Measurements from ENCODE around the gene CALU. TPM values are rescaled to one million over a fixed set of nuclear protein-coding genes. Genes with fewer than 3 reads are reported as not detected.

CALU gene
- total RNA-seq, 1 donor from 2014 or later, result 197 TPM

- no peak for TF ChIP-seq CTCF (IDR thresholded peaks at IDR 0.05; ENCODE audit: unreplicated experiment)
- no peaks in the 10 kb centered on the region for H3K36me3 Mint-ChIP-seq (ENCODE audit: low read depth, unreplicated experiment)
- peaks cover 47% of the 10 kb centered on the region for H3K4me1 Mint-ChIP-seq (ENCODE audit: unreplicated experiment)
- peak overlapping the region; percentile 98 for H3K4me3 Mint-ChIP-seq (ENCODE audit: unreplicated experiment)
- H3K9me3 Mint-ChIP-seq (ENCODE audit: unreplicated experiment), result no peaks in the 10 kb centered on the region
- H3K27ac Mint-ChIP-seq (ENCODE audit: unreplicated experiment), result peak overlapping the region; percentile 94
- H3K27me3 Mint-ChIP-seq (ENCODE audit: unreplicated experiment), result peaks cover 9% of the 10 kb centered on the region
- no peak for DNase-seq (ENCODE audit: low spot score)
Measured at GRCh38 chr7:128738570-128739047, 550 bp upstream of the CALU start.

- H3K9me3 Mint-ChIP-seq (ENCODE audit: unreplicated experiment), result no peaks in the 10 kb centered on the region
- H3K4me3 Mint-ChIP-seq (ENCODE audit: unreplicated experiment), result peak overlapping the region; percentile 98
- no peak for TF ChIP-seq CTCF (IDR thresholded peaks at IDR 0.05; ENCODE audit: unreplicated experiment)
- H3K36me3 Mint-ChIP-seq (ENCODE audit: low read depth, unreplicated experiment), result no peaks in the 10 kb centered on the region
- H3K27ac Mint-ChIP-seq (ENCODE audit: unreplicated experiment), result peak overlapping the region; percentile 91
- DNase-seq (ENCODE audit: low spot score), result no peak
- H3K27me3 Mint-ChIP-seq (ENCODE audit: unreplicated experiment), result peaks cover 8% of the 10 kb centered on the region
- H3K4me1 Mint-ChIP-seq (ENCODE audit: unreplicated experiment), result peaks cover 49% of the 10 kb centered on the region
Measured at GRCh38 chr7:128739990-128740682, 977 bp downstream of the CALU start.

GRCh38 chr7:128740996-128741395, 1.8 kb downstream of the CALU start:
- no peak for DNase-seq (ENCODE audit: low spot score)
- Mint-ChIP-seq H3K4me1 (ENCODE audit: unreplicated experiment) (peaks cover 47% of the 10 kb centered on the region), H3K27ac (ENCODE audit: unreplicated experiment) (no peak overlapping the region), H3K36me3 (ENCODE audit: low read depth, unreplicated experiment) (no peaks in the 10 kb centered on the region), H3K27me3 (ENCODE audit: unreplicated experiment) (peaks cover 6% of the 10 kb centered on the region), H3K4me3 (ENCODE audit: unreplicated experiment) (peak overlapping the region; percentile 58), H3K9me3 (ENCODE audit: unreplicated experiment) (no peaks in the 10 kb centered on the region)
- TF ChIP-seq CTCF (IDR thresholded peaks at IDR 0.05; ENCODE audit: unreplicated experiment), result no peak

GRCh38 chr7:128741491-128741890, 2.3 kb downstream of the CALU start:
- peaks cover 6% of the 10 kb centered on the region for H3K27me3 Mint-ChIP-seq (ENCODE audit: unreplicated experiment)
- no peaks in the 10 kb centered on the region for H3K36me3 Mint-ChIP-seq (ENCODE audit: low read depth, unreplicated experiment)
- peaks cover 43% of the 10 kb centered on the region for H3K4me1 Mint-ChIP-seq (ENCODE audit: unreplicated experiment)
- no peaks in the 10 kb centered on the region for H3K9me3 Mint-ChIP-seq (ENCODE audit: unreplicated experiment)
- DNase-seq (ENCODE audit: low spot score), result no peak
- H3K4me3 Mint-ChIP-seq (ENCODE audit: unreplicated experiment), result peak overlapping the region; percentile 58
- TF ChIP-seq CTCF (IDR thresholded peaks at IDR 0.05; ENCODE audit: unreplicated experiment), result no peak
- H3K27ac Mint-ChIP-seq (ENCODE audit: unreplicated experiment), result no peak overlapping the region

GRCh38 chr7:128742206-128742605, 3.0 kb downstream of the CALU start:
- no peak for DNase-seq (ENCODE audit: low spot score)
- peaks cover 39% of the 10 kb centered on the region for H3K4me1 Mint-ChIP-seq (ENCODE audit: unreplicated experiment)

More at GRCh38 chr7:128742206-128742605, 3.0 kb downstream of the CALU start:
- no peak for TF ChIP-seq CTCF (IDR thresholded peaks at IDR 0.05; ENCODE audit: unreplicated experiment)
- Mint-ChIP-seq H3K27ac (ENCODE audit: unreplicated experiment) (no peak overlapping the region), H3K36me3 (ENCODE audit: low read depth, unreplicated experiment) (no peaks in the 10 kb centered on the region), H3K27me3 (ENCODE audit: unreplicated experiment) (peaks cover 6% of the 10 kb centered on the region), H3K9me3 (ENCODE audit: unreplicated experiment) (no peaks in the 10 kb centered on the region), H3K4me3 (ENCODE audit: unreplicated experiment) (peak overlapping the region; percentile 16)
